ENCODE data around the gene SFTPD. TPM values are rescaled to one million over a fixed set of nuclear protein-coding genes. Genes with fewer than 3 reads are reported as not detected.
A peak's percentile ranks its signal among the peaks of the same experiment; 100 is the strongest.

SFTPD gene
- total RNA-seq, 5 donors from 2014 or later (not counting 1 experiment from before 2014, with no cell fraction given): 0.79 to 1.1 (median 0.85) TPM; not detected in 2

DNA sequence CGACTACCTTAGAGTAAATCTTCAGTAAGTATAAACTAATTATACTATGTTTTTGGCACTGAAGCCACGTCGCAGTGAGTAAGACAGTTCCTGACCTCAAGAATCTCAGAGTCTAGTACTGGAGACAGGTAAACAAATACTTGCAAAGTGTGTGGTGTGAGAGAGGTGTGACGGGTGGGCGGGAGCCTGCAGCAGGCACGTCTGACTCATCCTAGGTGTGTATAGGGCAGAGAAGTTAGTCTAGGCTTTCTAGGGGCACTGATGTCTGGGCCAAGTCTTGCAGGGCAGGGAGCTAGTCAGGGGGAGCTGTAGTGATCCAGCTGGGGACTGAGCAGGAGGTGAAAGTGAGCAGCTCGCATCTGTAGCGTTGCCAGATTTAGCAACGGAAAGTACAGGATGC is 35.9 kb upstream of the SFTPD start:
- H3K4me3 Mint-ChIP-seq: no peak overlapping the region
- ChIA-PET POLR2A (no interaction called here), CTCF (no interaction called here)
- H3K4me1 Mint-ChIP-seq: peaks cover 0 to 7% (median 3%) of the 10 kb centered on the region in 3 donors
- H3K9me3 Mint-ChIP-seq: peaks cover 3 to 13% (median 9%) of the 10 kb centered on the region in 3 donors
- no peak overlapping the region for H3K27ac Mint-ChIP-seq
- Histone ChIP-seq H3K9me3 (no peaks in the 10 kb centered on the region), H3K4me3 (ENCODE audit: control insufficient read depth in 1 of 2, extremely low read depth in 1 of 2, low read length in 1 of 2) (no peak overlapping the region), H3K4me1 (ENCODE audit: control insufficient read depth in 1 of 2, extremely low read depth in 1 of 2, insufficient read depth in 2 of 2, low read length in 2 of 2) (peaks cover 2 to 6% of the 10 kb centered on the region in 2 experiments), H3K27me3 (replicated peaks in 1 of 2; ENCODE audit: control insufficient read depth in 2 of 2, extremely low read depth in 1 of 2, insufficient read depth in 2 of 2, low read length in 1 of 2) (peaks cover 9 to 34% of the 10 kb centered on the region in 2 experiments), H3K27ac (ENCODE audit: low read length) (no peak overlapping the region), H3K36me3 (ENCODE audit: control insufficient read depth in 2 of 2, extremely low read depth in 1 of 2, insufficient read depth in 1 of 2, low read length in 1 of 2) (no peaks in the 10 kb centered on the region)
- 4% methylated on average over 5 of the region's 9 CpGs for WGBS (ENCODE audit: insufficient coverage)
- H3K36me3 Mint-ChIP-seq: no peaks in the 10 kb centered on the region
- DNase-seq (no peak), ATAC-seq (replicated peaks in 1 of 4) (no peak)
- H3K27me3 Mint-ChIP-seq: peaks cover 29 to 54% of the 10 kb centered on the region in 2 donors

DNA sequence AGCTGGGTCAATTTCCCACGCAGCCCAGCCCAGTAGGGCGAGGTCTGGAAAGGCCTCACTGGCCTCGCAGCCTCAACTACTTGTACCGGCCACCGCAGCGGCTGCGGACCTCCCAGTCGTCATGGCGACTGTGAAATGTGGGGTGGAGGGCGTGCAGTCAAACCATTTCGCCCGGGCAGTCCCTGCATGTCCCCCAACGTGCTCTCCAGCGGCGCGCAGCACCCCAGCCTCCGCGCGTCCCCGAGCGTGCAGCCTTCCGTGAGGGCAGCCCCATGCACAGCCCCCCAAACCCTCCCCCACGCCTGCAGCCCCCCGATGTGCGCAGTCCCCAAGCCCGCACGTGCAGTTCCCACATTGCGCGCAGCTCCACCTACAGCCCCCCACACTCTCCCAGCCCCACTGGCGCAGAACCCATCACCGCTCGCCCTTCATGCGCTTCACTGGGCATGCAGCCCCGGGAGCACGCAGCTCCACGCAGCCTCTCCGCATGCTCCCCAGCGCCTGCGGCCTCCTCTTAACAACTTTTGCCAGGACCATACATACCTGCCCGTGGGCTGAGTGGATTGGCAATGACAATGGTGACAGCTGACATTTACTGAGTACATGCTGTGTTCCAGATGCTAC is 34.5 kb upstream of the SFTPD start:
- H3K4me1 Mint-ChIP-seq: peaks cover 0 to 7% (median 3%) of the 10 kb centered on the region in 3 donors
- peaks cover 40 to 66% of the 10 kb centered on the region in 2 donors for H3K27me3 Mint-ChIP-seq

DNA sequence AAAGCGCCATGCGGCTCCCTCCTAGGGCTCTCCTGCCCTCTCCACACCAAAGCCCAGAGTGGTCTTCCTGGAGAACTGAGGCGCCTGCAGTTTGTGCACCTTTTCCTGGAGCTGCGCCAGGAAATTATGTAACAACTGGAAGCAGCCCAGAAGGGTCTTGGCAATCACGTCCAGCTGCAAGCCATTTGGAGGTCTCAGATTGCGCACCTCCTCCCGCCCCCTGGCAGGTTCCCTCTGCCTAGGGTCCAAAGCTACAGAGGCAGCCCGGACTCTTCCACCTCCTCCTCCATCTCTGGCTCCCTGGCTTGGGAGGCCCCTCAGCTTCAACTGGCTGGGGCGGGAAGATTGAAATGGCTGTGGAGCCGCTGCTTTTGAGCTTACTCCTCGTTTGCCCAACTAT is 34.0 kb upstream of the SFTPD start:
- POLR2A ChIA-PET: no interaction called here
- Mint-ChIP-seq H3K36me3 (no peaks in the 10 kb centered on the region), H3K27me3 (peaks cover 41 to 68% of the 10 kb centered on the region in 2 donors), H3K27ac (no peak overlapping the region), H3K9me3 (peaks cover 0 to under 1% (median 0%) of the 10 kb centered on the region in 3 donors), H3K4me3 (peak overlapping the region in 1 of 3 donors; percentile 30), H3K4me1 (peaks cover 0 to 7% (median 3%) of the 10 kb centered on the region in 3 donors)
- Histone ChIP-seq H3K4me1 (ENCODE audit: control insufficient read depth in 1 of 2, extremely low read depth in 1 of 2, insufficient read depth in 2 of 2, low read length in 2 of 2) (peaks cover 2 to 6% of the 10 kb centered on the region in 2 experiments), H3K27me3 (replicated peaks in 1 of 2; ENCODE audit: control insufficient read depth in 2 of 2, extremely low read depth in 1 of 2, insufficient read depth in 2 of 2, low read length in 1 of 2) (peaks cover 14 to 39% of the 10 kb centered on the region in 2 experiments), H3K36me3 (ENCODE audit: control insufficient read depth in 2 of 2, extremely low read depth in 1 of 2, insufficient read depth in 1 of 2, low read length in 1 of 2) (no peaks in the 10 kb centered on the region), H3K9me3 (no peaks in the 10 kb centered on the region), H3K27ac (ENCODE audit: low read length) (no peak overlapping the region), H3K4me3 (ENCODE audit: control insufficient read depth in 1 of 2, extremely low read depth in 1 of 2, low read length in 1 of 2) (no peak overlapping the region)
- DNase-seq: no peak
- 32% methylated on average over 11 of the region's 11 CpGs for WGBS (ENCODE audit: insufficient coverage)
- CTCF ChIA-PET: no interaction called here
- no peak for ATAC-seq (replicated peaks in 1 of 4)

More for the DNA sequence above, 34.5 kb upstream of the SFTPD start:
- ChIA-PET POLR2A (no interaction called here), CTCF (no interaction called here)
- no peaks in the 10 kb centered on the region for H3K36me3 ChIP-seq (ENCODE audit: control insufficient read depth in 2 of 2, extremely low read depth in 1 of 2, insufficient read depth in 1 of 2, low read length in 1 of 2)
- peaks cover 14 to 39% of the 10 kb centered on the region in 2 experiments for H3K27me3 ChIP-seq (replicated peaks in 1 of 2; ENCODE audit: control insufficient read depth in 2 of 2, extremely low read depth in 1 of 2, insufficient read depth in 2 of 2, low read length in 1 of 2)
- H3K4me3 ChIP-seq (ENCODE audit: control insufficient read depth in 1 of 2, extremely low read depth in 1 of 2, low read length in 1 of 2): no peak overlapping the region
- no peak overlapping the region for H3K27ac ChIP-seq (ENCODE audit: low read length)
- peak overlapping the region in 1 of 3 donors; percentile 30 for H3K4me3 Mint-ChIP-seq
- no peak overlapping the region for H3K27ac Mint-ChIP-seq
- peaks cover 0 to 4% (median 0%) of the 10 kb centered on the region in 3 donors for H3K9me3 Mint-ChIP-seq
- WGBS (ENCODE audit: insufficient coverage): 43% methylated on average over 18 of the region's 40 CpGs
- DNase-seq (no peak), ATAC-seq (replicated peaks in 1 of 4) (no peak)
- H3K36me3 Mint-ChIP-seq: no peaks in the 10 kb centered on the region
- H3K4me1 ChIP-seq (ENCODE audit: control insufficient read depth in 1 of 2, extremely low read depth in 1 of 2, insufficient read depth in 2 of 2, low read length in 2 of 2): peaks cover 2 to 6% of the 10 kb centered on the region in 2 experiments
- H3K9me3 ChIP-seq: no peaks in the 10 kb centered on the region

DNA sequence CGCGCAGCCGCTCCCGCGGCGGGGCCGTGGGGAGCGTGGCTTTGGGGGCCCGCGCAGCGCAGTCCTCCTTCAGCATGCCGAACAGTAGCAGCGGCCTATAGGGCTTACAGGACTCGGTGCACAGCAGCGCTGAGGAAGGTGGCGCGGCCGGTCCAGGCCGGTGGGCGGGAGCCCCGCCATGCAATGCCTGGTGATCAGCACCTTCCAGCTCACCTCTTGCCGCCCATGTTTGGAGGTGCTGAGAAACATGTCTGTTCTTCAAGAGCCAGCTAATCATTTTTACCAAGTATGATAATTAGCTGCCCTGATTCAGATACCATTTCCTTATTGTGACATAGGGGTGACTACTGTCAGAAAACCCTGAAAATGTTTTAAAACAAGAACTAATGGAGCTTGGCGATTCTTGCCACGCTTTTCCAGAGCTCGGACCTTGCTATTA is 33.5 kb upstream of the SFTPD start:
- ChIA-PET POLR2A (no interaction called here), CTCF (no interaction called here)
- H3K4me3 ChIP-seq (ENCODE audit: control insufficient read depth in 1 of 2, extremely low read depth in 1 of 2, low read length in 1 of 2): peak overlapping the region in 1 of 2 donors; percentile 44
- no peaks in the 10 kb centered on the region for H3K9me3 ChIP-seq
- no peak overlapping the region for H3K27ac ChIP-seq (ENCODE audit: low read length)
- H3K27ac Mint-ChIP-seq: no peak overlapping the region
- 7% methylated on average over 22 of the region's 25 CpGs for WGBS (ENCODE audit: insufficient coverage)
- H3K36me3 ChIP-seq (ENCODE audit: control insufficient read depth in 2 of 2, extremely low read depth in 1 of 2, insufficient read depth in 1 of 2, low read length in 1 of 2): no peaks in the 10 kb centered on the region
- H3K36me3 Mint-ChIP-seq: no peaks in the 10 kb centered on the region
- peaks cover 0 to 7% (median 3%) of the 10 kb centered on the region in 3 donors for H3K4me1 Mint-ChIP-seq
- H3K27me3 ChIP-seq (replicated peaks in 1 of 2; ENCODE audit: control insufficient read depth in 2 of 2, extremely low read depth in 1 of 2, insufficient read depth in 2 of 2, low read length in 1 of 2): peaks cover 14 to 37% of the 10 kb centered on the region in 2 experiments
- ATAC-seq (replicated peaks in 1 of 4) (no peak), DNase-seq (no peak)
- no peaks in the 10 kb centered on the region for H3K9me3 Mint-ChIP-seq
- peaks cover 46 to 73% of the 10 kb centered on the region in 2 donors for H3K27me3 Mint-ChIP-seq
- peaks cover 2 to 6% of the 10 kb centered on the region in 2 experiments for H3K4me1 ChIP-seq (ENCODE audit: control insufficient read depth in 1 of 2, extremely low read depth in 1 of 2, insufficient read depth in 2 of 2, low read length in 2 of 2)
- H3K4me3 Mint-ChIP-seq: peak overlapping the region in 1 of 3 donors; percentile 30

DNA sequence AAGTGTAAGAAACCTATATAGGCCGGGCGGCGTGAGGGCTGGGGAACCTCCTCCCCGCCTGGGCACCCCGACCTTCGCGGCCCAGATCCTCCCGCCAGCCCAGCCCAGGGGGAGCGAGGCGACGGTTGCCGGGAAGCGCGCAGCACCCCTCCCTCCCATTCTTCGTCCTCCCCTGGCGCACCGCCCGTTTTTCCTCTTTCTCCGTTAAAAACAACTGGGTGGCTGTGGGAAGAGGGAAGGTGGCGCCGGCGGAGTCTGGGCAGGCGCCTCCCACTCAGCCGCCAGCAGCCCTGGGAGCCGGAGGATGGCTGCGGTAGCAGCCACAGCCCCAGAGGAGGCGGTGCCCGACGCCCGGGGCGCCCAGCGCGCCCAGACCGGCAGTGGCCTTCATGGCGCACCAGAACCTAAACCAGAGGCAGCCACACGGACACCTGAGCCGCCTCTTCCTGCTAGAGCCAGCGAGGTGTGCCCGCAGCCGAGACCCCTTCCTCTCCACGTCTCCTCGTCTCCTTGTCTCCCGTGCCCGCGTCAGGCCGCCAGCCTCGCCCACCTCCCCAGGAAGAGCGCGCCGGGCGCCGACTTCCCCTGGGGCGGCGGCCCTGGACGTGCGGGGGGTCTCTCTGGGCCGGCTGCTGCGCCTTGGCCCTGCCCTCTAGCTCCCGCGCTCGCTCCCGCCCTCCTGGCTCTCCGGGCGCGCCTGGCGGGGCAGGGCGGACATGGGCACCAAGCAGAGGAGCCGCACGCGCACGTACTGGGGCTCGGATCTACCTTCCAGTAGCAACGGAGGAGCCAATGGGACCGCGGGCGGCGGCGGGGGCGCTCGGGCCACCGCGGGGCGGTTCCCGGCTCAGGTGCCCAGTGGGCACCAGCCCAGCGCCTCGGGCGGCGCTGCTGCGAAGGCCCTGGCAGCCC is 32.8 kb upstream of the SFTPD start:
- no peak for DNase-seq
- H3K27ac ChIP-seq (ENCODE audit: low read length): no peak overlapping the region
- Mint-ChIP-seq H3K4me3 (peak overlapping the region in 1 of 3 donors; percentile 71), H3K27ac (no peak overlapping the region), H3K27me3 (peaks cover 46 to 75% of the 10 kb centered on the region in 2 donors), H3K36me3 (no peaks in the 10 kb centered on the region), H3K4me1 (peaks cover 0 to 7% (median 3%) of the 10 kb centered on the region in 3 donors), H3K9me3 (peaks cover 0 to 3% (median 3%) of the 10 kb centered on the region in 3 donors)
- H3K27me3 ChIP-seq (replicated peaks in 1 of 2; ENCODE audit: control insufficient read depth in 2 of 2, extremely low read depth in 1 of 2, insufficient read depth in 2 of 2, low read length in 1 of 2): peaks cover 14 to 36% of the 10 kb centered on the region in 2 experiments
- ChIA-PET CTCF (no interaction called here), POLR2A (no interaction called here)
- no peak for ATAC-seq (replicated peaks in 1 of 4)
- peak overlapping the region in 1 of 2 donors; percentile 44 for H3K4me3 ChIP-seq (ENCODE audit: control insufficient read depth in 1 of 2, extremely low read depth in 1 of 2, low read length in 1 of 2)
- H3K9me3 ChIP-seq: no peaks in the 10 kb centered on the region
- H3K4me1 ChIP-seq (ENCODE audit: control insufficient read depth in 1 of 2, extremely low read depth in 1 of 2, insufficient read depth in 2 of 2, low read length in 2 of 2): peaks cover 2 to 6% of the 10 kb centered on the region in 2 experiments
- H3K36me3 ChIP-seq (ENCODE audit: control insufficient read depth in 2 of 2, extremely low read depth in 1 of 2, insufficient read depth in 1 of 2, low read length in 1 of 2): no peaks in the 10 kb centered on the region
- under 1% methylated on average over 74 of the region's 89 CpGs for WGBS (ENCODE audit: insufficient coverage)

DNA sequence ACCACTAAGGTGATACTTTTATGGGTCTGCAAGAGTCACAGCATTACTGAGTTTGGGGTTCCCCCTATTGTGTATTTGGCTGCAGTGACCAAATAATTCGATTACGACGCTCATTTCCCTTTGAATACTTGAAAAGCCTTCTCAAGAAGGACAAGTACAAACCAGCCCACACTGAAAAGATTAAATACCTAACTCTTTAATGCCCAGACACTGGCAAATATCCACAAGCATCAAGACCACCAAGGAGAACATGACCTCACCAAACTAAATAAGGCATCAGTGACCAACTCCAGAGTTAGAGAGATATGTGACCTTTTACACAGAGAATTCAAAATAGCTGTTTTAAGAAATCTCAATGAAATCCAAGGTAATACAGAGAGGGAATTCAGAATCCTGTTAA is 31.8 kb upstream of the SFTPD start:
- DNase-seq: no peak
- Mint-ChIP-seq H3K27ac (no peak overlapping the region), H3K36me3 (no peaks in the 10 kb centered on the region), H3K9me3 (peaks cover 0 to 6% (median 3%) of the 10 kb centered on the region in 3 donors), H3K4me1 (peaks cover 0 to 7% (median 3%) of the 10 kb centered on the region in 3 donors), H3K4me3 (peak overlapping the region in 1 of 3 donors; percentile 71), H3K27me3 (peaks cover 46 to 69% of the 10 kb centered on the region in 2 donors)
- no peak overlapping the region for H3K27ac ChIP-seq (ENCODE audit: low read length)
- peaks cover 2 to 6% of the 10 kb centered on the region in 2 experiments for H3K4me1 ChIP-seq (ENCODE audit: control insufficient read depth in 1 of 2, extremely low read depth in 1 of 2, insufficient read depth in 2 of 2, low read length in 2 of 2)
- no peaks in the 10 kb centered on the region for H3K9me3 ChIP-seq
- H3K27me3 ChIP-seq (replicated peaks in 1 of 2; ENCODE audit: control insufficient read depth in 2 of 2, extremely low read depth in 1 of 2, insufficient read depth in 2 of 2, low read length in 1 of 2): peaks cover 14 to 41% of the 10 kb centered on the region in 2 experiments
- ATAC-seq (replicated peaks in 1 of 4): no peak
- no CpG with 5 or more reads among the region's 3 CpGs for WGBS (ENCODE audit: insufficient coverage)
- CTCF ChIA-PET: no interaction called here
- POLR2A ChIA-PET: no interaction called here
- no peak overlapping the region for H3K4me3 ChIP-seq (ENCODE audit: control insufficient read depth in 1 of 2, extremely low read depth in 1 of 2, low read length in 1 of 2)
- no peaks in the 10 kb centered on the region for H3K36me3 ChIP-seq (ENCODE audit: control insufficient read depth in 2 of 2, extremely low read depth in 1 of 2, insufficient read depth in 1 of 2, low read length in 1 of 2)
